ACC112 (cell line): ENCODE results near the gene LMCD1.

Source experiments
- H2AFZ ChIP-seq: fragments of 200-600 bp; sonication (generic); one replicate; pipeline ENCODE4 v1.6.0; 2017; ENCODE audit warnings: antibody characterized with exemption, low read length; ENCODE audit not compliant: unreplicated experiment
- H3K27ac ChIP-seq: fragments of 200-600 bp; sonication (generic); 2 replicates; pipeline ENCODE4 v1.5.1; 2014; ENCODE audit warnings: low read depth, mild to moderate bottlenecking, antibody characterized with exemption, low read length, moderate library complexity
- H3K27me3 ChIP-seq: fragments of 200-600 bp; sonication (generic); 2 replicates; pipeline ENCODE4 v1.6.1; 2014; ENCODE audit warnings: mild to moderate bottlenecking, antibody characterized with exemption, low read length, moderate library complexity, mixed read lengths; ENCODE audit not compliant: insufficient read depth
- H3K36me3 ChIP-seq: fragments of 200-600 bp; sonication (generic); 2 replicates; pipeline ENCODE4 v1.6.1; 2016; ENCODE audit warnings: mild to moderate bottlenecking, antibody characterized with exemption, low read length, moderate library complexity, mixed read lengths; ENCODE audit not compliant: insufficient read depth
- H3K4me1 ChIP-seq: fragments of 200-600 bp; sonication (generic); one replicate; pipeline ENCODE4 v1.6.1; 2016; ENCODE audit warnings: low read length, mixed read lengths; ENCODE audit not compliant: insufficient read depth, unreplicated experiment, control insufficient read depth
- H3K4me3 ChIP-seq: fragments of 200-600 bp; sonication (generic); 2 replicates; pipeline ENCODE4 v1.5.1; 2014; ENCODE audit warnings: mild to moderate bottlenecking, low read depth, low read length
- H3K79me2 ChIP-seq: fragments of 200-600 bp; sonication (generic); one replicate; pipeline ENCODE4 v1.6.0; 2016; ENCODE audit warnings: low read length; ENCODE audit not compliant: control insufficient read depth, unreplicated experiment, insufficient read depth

The LMCD1 gene

GRCh38 chr3:8519774-8520448 is 18.3 kb downstream of the LMCD1 start:
- Histone ChIP-seq H2AFZ (no peak overlapping the region), H3K27me3 (no peaks in the 10 kb centered on the region), H3K79me2 (peaks cover 39% of the 10 kb centered on the region), H3K4me1 (peaks cover 46% of the 10 kb centered on the region), H3K4me3 (no peak overlapping the region), H3K27ac (peak overlapping the region; percentile 87), H3K36me3 (peaks cover 32% of the 10 kb centered on the region)

GRCh38 chr3:8520816-8521403 is 19.3 kb downstream of the LMCD1 start:
- peaks cover 34% of the 10 kb centered on the region for H3K79me2 ChIP-seq
- peaks cover 33% of the 10 kb centered on the region for H3K36me3 ChIP-seq
- H2AFZ ChIP-seq = no peak overlapping the region
- no peak overlapping the region for H3K27ac ChIP-seq
- no peaks in the 10 kb centered on the region for H3K27me3 ChIP-seq
- peaks cover 46% of the 10 kb centered on the region for H3K4me1 ChIP-seq
- H3K4me3 ChIP-seq = no peak overlapping the region

- H3K27ac ChIP-seq = no peak overlapping the region
- peaks cover 29% of the 10 kb centered on the region for H3K79me2 ChIP-seq
- peaks cover 28% of the 10 kb centered on the region; the same call in 1 of the 2 replicates for H3K36me3 ChIP-seq
- H3K4me3 ChIP-seq = no peak overlapping the region
- peaks cover 38% of the 10 kb centered on the region for H3K4me1 ChIP-seq
- H2AFZ ChIP-seq = no peak overlapping the region
- H3K27me3 ChIP-seq = no peaks in the 10 kb centered on the region
Observed at GRCh38 chr3:8523041-8523440, 21.4 kb downstream of the LMCD1 start.

- Histone ChIP-seq H3K4me3 (no peak overlapping the region), H3K36me3 (peaks cover 22% of the 10 kb centered on the region; the same call in 1 of the 2 replicates), H3K27me3 (no peaks in the 10 kb centered on the region), H3K27ac (no peak overlapping the region), H3K79me2 (peaks cover 29% of the 10 kb centered on the region), H2AFZ (no peak overlapping the region), H3K4me1 (peaks cover 38% of the 10 kb centered on the region)
Observed at GRCh38 chr3:8524249-8524648, 22.6 kb downstream of the LMCD1 start.

- Histone ChIP-seq H3K4me1 (peaks cover 38% of the 10 kb centered on the region), H3K4me3 (no peak overlapping the region), H3K27ac (no peak overlapping the region), H3K79me2 (peaks cover 26% of the 10 kb centered on the region), H3K36me3 (peaks cover 22% of the 10 kb centered on the region; the same call in 1 of the 2 replicates), H3K27me3 (no peaks in the 10 kb centered on the region), H2AFZ (no peak overlapping the region)
Observed at GRCh38 chr3:8524656-8525399, 23.2 kb downstream of the LMCD1 start.

- Histone ChIP-seq H3K4me1 (peaks cover 44% of the 10 kb centered on the region), H3K36me3 (peaks cover 18% of the 10 kb centered on the region; the same call in 1 of the 2 replicates), H2AFZ (no peak overlapping the region), H3K79me2 (peaks cover 24% of the 10 kb centered on the region), H3K4me3 (no peak overlapping the region), H3K27me3 (no peaks in the 10 kb centered on the region), H3K27ac (no peak overlapping the region)
Observed at GRCh38 chr3:8525893-8526292, 24.3 kb downstream of the LMCD1 start.

- H2AFZ ChIP-seq = peak overlapping the region; percentile 70
- no peaks in the 10 kb centered on the region for H3K27me3 ChIP-seq
- peak overlapping the region; percentile 71 for H3K27ac ChIP-seq
- H3K36me3 ChIP-seq = 0 out of 2 replicates have a peak, but pooled peaks cover 8% of the 10 kb centered on the region
- H3K4me1 ChIP-seq = peaks cover 57% of the 10 kb centered on the region
- H3K79me2 ChIP-seq = peaks cover 14% of the 10 kb centered on the region
- H3K4me3 ChIP-seq = peak overlapping the region; percentile 24; the same call in 1 of the 2 replicates
Observed at GRCh38 chr3:8529181-8529637, 27.6 kb downstream of the LMCD1 start.

- H3K4me1 ChIP-seq = peaks cover 54% of the 10 kb centered on the region
- H3K27ac ChIP-seq = peak overlapping the region; percentile 71
- no peak overlapping the region for H2AFZ ChIP-seq
Observed at GRCh38 chr3:8529738-8530525, 28.3 kb downstream of the LMCD1 start.

GRCh38 chr3:8530581-8530980 is 29.0 kb downstream of the LMCD1 start:
- H3K4me3 ChIP-seq = peak overlapping the region; percentile 24; the same call in 1 of the 2 replicates
- H3K27me3 ChIP-seq = no peaks in the 10 kb centered on the region
- no peak overlapping the region for H2AFZ ChIP-seq
- peaks cover 9% of the 10 kb centered on the region for H3K79me2 ChIP-seq
- 0 out of 2 replicates have a peak, but pooled peaks cover 4% of the 10 kb centered on the region for H3K36me3 ChIP-seq
- peak overlapping the region; percentile 71 for H3K27ac ChIP-seq
- H3K4me1 ChIP-seq = peaks cover 54% of the 10 kb centered on the region

More at GRCh38 chr3:8529738-8530525, 28.3 kb downstream of the LMCD1 start:
- Histone ChIP-seq H3K36me3 (0 out of 2 replicates have a peak, but pooled peaks cover 5% of the 10 kb centered on the region), H3K79me2 (peaks cover 11% of the 10 kb centered on the region), H3K4me3 (peak overlapping the region; percentile 24; the same call in 1 of the 2 replicates), H3K27me3 (no peaks in the 10 kb centered on the region)
